GM12878 (cell line): ENCODE results near the gene MTMR10. TPM values are rescaled to one million over a fixed set of nuclear protein-coding genes. Genes with fewer than 3 reads are reported as not detected.

Experiments
- CBFB ChIP-seq: IDR thresholded peaks from 2 replicates; pipeline ENCODE4 v1.6.1; 2016; ENCODE audit warnings: antibody characterized with exemption, low read depth
- CBX5 ChIP-seq: sonication (generic); IDR thresholded peaks from 2 replicates; pipeline ENCODE4 v1.6.1; 2016; ENCODE audit warnings: low read depth, moderate library complexity, mild to moderate bottlenecking, inconsistent platforms
- CEBPB ChIP-seq, 2 experiments: fragments of 150-350 bp in 1 of 2; IDR thresholded peaks; 2 replicates each; pipeline ENCODE4 v1.6.1; 2012 to 2014; ENCODE audit warnings: low read depth in 2 of 2, low read length in 2 of 2, borderline replicate concordance in 1 of 2, inconsistent platforms in 1 of 2
- EED ChIP-seq: sonication (generic); IDR thresholded peaks from 2 replicates; pipeline ENCODE4 v1.6.1; 2016; ENCODE audit warnings: antibody characterized with exemption, low read depth
- HDAC6 ChIP-seq: fragments of 200-600 bp; sonication (generic); IDR thresholded peaks from one replicate; pipeline ENCODE4 v1.8.0; 2017; ENCODE audit warnings: antibody characterized with exemption; ENCODE audit not compliant: unreplicated experiment
- KAT2A ChIP-seq: conservative IDR thresholded peaks from 2 replicates; pipeline ENCODE4 v1.6.1; 2011; ENCODE audit warnings: low read depth, low read length; ENCODE audit not compliant: control insufficient read depth
- MEF2B ChIP-seq: fragments of 450-650 bp; IDR thresholded peaks from 2 replicates; pipeline ENCODE4 v1.6.1; 2018; ENCODE audit warnings: mild to moderate bottlenecking, moderate library complexity; ENCODE audit not compliant: partially characterized antibody, poor library complexity, severe bottlenecking
- MTA3 ChIP-seq: IDR thresholded peaks from 2 replicates; pipeline ENCODE4 v1.6.1; 2012; ENCODE audit warnings: low read length, inconsistent platforms, borderline replicate concordance
- MYC ChIP-seq: IDR thresholded peaks from 2 replicates; pipeline ENCODE4 v1.6.1; 2011; ENCODE audit warnings: mild to moderate bottlenecking, low read length, moderate library complexity, inconsistent platforms; ENCODE audit not compliant: insufficient read depth, insufficient replicate concordance, insufficient read length, severe bottlenecking
- NFIC ChIP-seq: IDR thresholded peaks from 2 replicates; pipeline ENCODE4 v1.6.1; 2012; ENCODE audit warnings: low read depth, mild to moderate bottlenecking, inconsistent platforms, low read length, moderate library complexity
- NR2F1 ChIP-seq: fragments of 450-650 bp; conservative IDR thresholded peaks from 2 replicates; pipeline ENCODE4 v1.6.1; 2017; ENCODE audit warnings: mild to moderate bottlenecking
- PKNOX1 ChIP-seq: fragments of 450-650 bp; IDR thresholded peaks from 2 replicates; pipeline ENCODE4 v1.6.1; 2016; ENCODE audit warnings: mild to moderate bottlenecking
- SMAD1 ChIP-seq: fragments of 450-650 bp; IDR thresholded peaks from 2 replicates; pipeline ENCODE4 v1.6.1; 2018; ENCODE audit warnings: mild to moderate bottlenecking, low read depth; ENCODE audit not compliant: partially characterized antibody
- SMC3 ChIP-seq: IDR thresholded peaks from 2 replicates; pipeline ENCODE4 v1.6.1; 2011; ENCODE audit warnings: low read length, improper control_type of control experiment, borderline replicate concordance
- SREBF1 ChIP-seq: IDR thresholded peaks from 2 replicates; pipeline ENCODE4 v1.6.1; 2012; ENCODE audit warnings: mild to moderate bottlenecking, low read length
- TARDBP ChIP-seq: IDR thresholded peaks from 2 replicates; pipeline ENCODE4 v1.6.1; 2016; ENCODE audit warnings: borderline replicate concordance
- ZBTB11 ChIP-seq: fragments of 450-650 bp; formaldehyde crosslinking; IDR thresholded peaks from 2 replicates; pipeline ENCODE4 v1.5.0; 2022; ENCODE audit warnings: mild to moderate bottlenecking, missing genetic modification characterization
- ZBTB33 ChIP-seq: fragments of 450-650 bp; IDR thresholded peaks from 2 replicates; pipeline ENCODE4 v1.6.1; 2017; ENCODE audit warnings: mild to moderate bottlenecking
- ZSCAN29 ChIP-seq: fragments of 450-650 bp; IDR thresholded peaks from 2 replicates; pipeline ENCODE4 v1.6.1; 2017; ENCODE audit warnings: mild to moderate bottlenecking, moderate library complexity
- polyA plus RNA-seq, 11 experiments: library from polyadenylated mRNA; depleted of rRNA in 4 of 11; unstranded in 6 of 11; stranded (reverse) in 5 of 11; fragments of >200 nt; fragmentation: Nextera tagmentation in 4 of 11; fragmentation: Illumina TruSeq in 1 of 11; extraction: Ambion mirVana in 4 of 11; extraction: Trizol in 1 of 11; gene quantifications; 1 replicate in 1 of 11; 2 replicates in 10 of 11; pipeline versions ENCODE4 v1.2.1 to v1.2.3, GENCODE V29; 2011 to 2016; ENCODE audit warnings: inconsistent platforms in 2 of 11, missing spikeins in 2 of 11, low read depth in 1 of 11
- total RNA-seq, 4 experiments: library from RNA; depleted of rRNA in 3 of 4; stranded (reverse); fragments of >200 nt in 3 of 4; fragmentation: Illumina TruSeq in 1 of 4; extraction: Trizol in 1 of 4; gene quantifications; 2 replicates each; pipeline versions ENCODE4 v1.2.1 to v1.2.3, GENCODE V29; 2013 to 2021
- TF ChIP-seq, protein P1 (sequence below), 3 experiments: IDR thresholded peaks in 2 of 3; conservative IDR thresholded peaks in 1 of 3; 2 replicates each; pipeline ENCODE4 v1.5.1; 2011; ENCODE audit warnings: low read depth in 3 of 3, low read length in 3 of 3, mild to moderate bottlenecking in 3 of 3, control low read depth in 2 of 3, moderate library complexity in 2 of 3, inconsistent platforms in 1 of 3, mixed read lengths in 1 of 3; ENCODE audit not compliant: control insufficient read depth in 2 of 3, insufficient read depth in 1 of 3; ENCODE audit errors: extremely low read depth in 1 of 3
- TF ChIP-seq, protein P2 (sequence below): IDR thresholded peaks from 2 replicates; pipeline ENCODE4 v1.6.1; 2011; ENCODE audit warnings: low read depth, mild to moderate bottlenecking, low read length, moderate library complexity, borderline replicate concordance; ENCODE audit errors: extremely low read depth
- TF ChIP-seq, protein P3 (sequence below): IDR thresholded peaks from 2 replicates; pipeline ENCODE4 v1.6.1; 2012; ENCODE audit warnings: low read depth, low read length, improper control_type of control experiment

MTMR10 gene
- total and polyA plus RNA-seq, 10 of the 15 experiments (the other 5 are each of a cell fraction or from before 2014, with no cell fraction given) = 1.9 to 13.6 (median 8.9) TPM

DNA sequence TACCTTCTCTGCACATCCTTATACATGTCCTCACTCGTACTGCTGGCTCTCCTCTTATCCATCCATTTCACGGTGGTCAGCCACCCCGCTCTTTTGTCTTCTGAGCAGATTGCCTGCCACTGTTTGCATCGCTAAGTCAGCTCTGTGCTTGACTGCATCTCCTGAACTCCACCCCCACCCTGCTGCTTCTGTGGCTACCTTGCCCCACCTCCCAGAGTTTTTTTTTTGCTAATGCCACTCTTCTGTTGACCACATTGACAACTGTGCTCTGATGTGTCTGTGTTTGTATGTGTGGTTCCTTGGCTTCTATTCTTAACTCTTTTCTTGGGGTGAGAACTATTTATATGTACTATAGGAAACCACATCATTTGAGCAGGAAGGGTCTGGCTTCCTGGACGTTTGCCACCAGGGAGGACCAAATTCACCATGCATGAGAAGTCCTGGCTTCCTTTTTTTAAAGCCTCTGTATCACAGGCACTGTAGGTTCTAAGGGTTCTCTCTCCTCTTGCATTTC lies 12.8 kb upstream of the MTMR10 start (continued):
- TF ChIP-seq, protein P1, sequence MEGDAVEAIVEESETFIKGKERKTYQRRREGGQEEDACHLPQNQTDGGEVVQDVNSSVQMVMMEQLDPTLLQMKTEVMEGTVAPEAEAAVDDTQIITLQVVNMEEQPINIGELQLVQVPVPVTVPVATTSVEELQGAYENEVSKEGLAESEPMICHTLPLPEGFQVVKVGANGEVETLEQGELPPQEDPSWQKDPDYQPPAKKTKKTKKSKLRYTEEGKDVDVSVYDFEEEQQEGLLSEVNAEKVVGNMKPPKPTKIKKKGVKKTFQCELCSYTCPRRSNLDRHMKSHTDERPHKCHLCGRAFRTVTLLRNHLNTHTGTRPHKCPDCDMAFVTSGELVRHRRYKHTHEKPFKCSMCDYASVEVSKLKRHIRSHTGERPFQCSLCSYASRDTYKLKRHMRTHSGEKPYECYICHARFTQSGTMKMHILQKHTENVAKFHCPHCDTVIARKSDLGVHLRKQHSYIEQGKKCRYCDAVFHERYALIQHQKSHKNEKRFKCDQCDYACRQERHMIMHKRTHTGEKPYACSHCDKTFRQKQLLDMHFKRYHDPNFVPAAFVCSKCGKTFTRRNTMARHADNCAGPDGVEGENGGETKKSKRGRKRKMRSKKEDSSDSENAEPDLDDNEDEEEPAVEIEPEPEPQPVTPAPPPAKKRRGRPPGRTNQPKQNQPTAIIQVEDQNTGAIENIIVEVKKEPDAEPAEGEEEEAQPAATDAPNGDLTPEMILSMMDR (IDR thresholded peaks at IDR 0.05 in 2 of 3, conservative IDR thresholded peaks at IDR 0.05 in 1 of 3; ENCODE audit: control insufficient read depth in 2 of 3, extremely low read depth in 1 of 3, insufficient read depth in 1 of 3, low read depth in 3 of 3, low read length in 3 of 3) = no peak
- TF ChIP-seq EED (no peak; the same call in none of the 2 replicates), TARDBP (no peak), KAT2A (no peak), MEF2B (peak; percentile 95), ZBTB33 (no peak), NFIC (peak; percentile 97), PKNOX1 (peak; percentile 90), ZSCAN29 (no peak), CBFB (peak; percentile 96), CEBPB (IDR thresholded peaks at IDR 0.05; ENCODE audit: borderline replicate concordance in 1 of 2, low read depth in 2 of 2, low read length in 2 of 2) (peak in 1 of 2 experiments; percentile 95; a peak in 2 of 4 replicates), MYC (no peak), NR2F1 (no peak), MTA3 (peak; percentile 91; the same call in 1 of the 2 replicates), ZBTB11 (CRISPR knock-in tag) (no peak), HDAC6 (no peak), SREBF1 (no peak), SMC3 (no peak), CBX5 (peak; percentile 64; the same call in 1 of the 2 replicates), SMAD1 (no peak)
- TF ChIP-seq, protein P2, sequence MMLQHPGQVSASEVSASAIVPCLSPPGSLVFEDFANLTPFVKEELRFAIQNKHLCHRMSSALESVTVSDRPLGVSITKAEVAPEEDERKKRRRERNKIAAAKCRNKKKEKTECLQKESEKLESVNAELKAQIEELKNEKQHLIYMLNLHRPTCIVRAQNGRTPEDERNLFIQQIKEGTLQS = no peak
- TF ChIP-seq, protein P3, sequence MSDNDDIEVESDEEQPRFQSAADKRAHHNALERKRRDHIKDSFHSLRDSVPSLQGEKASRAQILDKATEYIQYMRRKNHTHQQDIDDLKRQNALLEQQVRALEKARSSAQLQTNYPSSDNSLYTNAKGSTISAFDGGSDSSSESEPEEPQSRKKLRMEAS = no peak
